Natural killer cell treated with Interleukin-12 subunit alpha and Interleukin-12 subunit beta and Interleukin-15 and Interleukin-18, amount 100 ng/mL, for 72 hours (primary cell): ENCODE data around the gene TMEM187. TPM values are rescaled to one million over a fixed set of nuclear protein-coding genes. Genes with fewer than 3 reads are reported as not detected.
A peak's percentile ranks its signal among the peaks of the same experiment; 100 is the strongest.

ENCODE experiments used
- ATAC-seq, 2 donors: fragments of 150-1000 bp; cut with Tn5 transposase in 1 of 2; sonication (Bioruptor Pico), chemical (Tn5 transposase) in 1 of 2; 2 replicates each; pipeline ENCODE4 v1.10.0; 2021
- DNase-seq: peaks from one replicate; pipeline ENCODE4 v3.0.0; 2022; ENCODE audit warnings: low spot score
- H3K27ac Mint-ChIP-seq, 2 donors: 1 replicate in 1 of 2; 2 replicates in 1 of 2; pipeline ENCODE4 v1.8.0; 2022; ENCODE audit warnings: mixed read lengths in 2 of 2, mild to moderate bottlenecking in 1 of 2, moderate library complexity in 1 of 2
- H3K27me3 Mint-ChIP-seq, 2 donors: 1 replicate in 1 of 2; 2 replicates in 1 of 2; pipeline ENCODE4 v1.8.0; 2022; ENCODE audit warnings: mixed read lengths in 2 of 2
- H3K36me3 Mint-ChIP-seq: one replicate; pipeline ENCODE4 v1.8.0; 2022; ENCODE audit warnings: mixed read lengths
- H3K4me1 Mint-ChIP-seq, 2 donors: 1 replicate in 1 of 2; 2 replicates in 1 of 2; pipeline ENCODE4 v1.8.0; 2022; ENCODE audit warnings: low read depth in 2 of 2, mixed read lengths in 2 of 2, mild to moderate bottlenecking in 1 of 2
- H3K4me3 Mint-ChIP-seq: one replicate; pipeline ENCODE4 v1.8.0; 2022; ENCODE audit warnings: mixed read lengths
- H3K9me3 Mint-ChIP-seq: 2 replicates; pipeline ENCODE4 v1.8.0; 2022; ENCODE audit warnings: mixed read lengths
- total RNA-seq, 2 donors: library from RNA; stranded (reverse); gene quantifications; one replicate each; pipeline ENCODE4 v1.2.3, GENCODE V29; 2022

TMEM187 gene
- total RNA-seq, 2 donors from 2014 or later: 2.4 to 6.9 TPM

DNA sequence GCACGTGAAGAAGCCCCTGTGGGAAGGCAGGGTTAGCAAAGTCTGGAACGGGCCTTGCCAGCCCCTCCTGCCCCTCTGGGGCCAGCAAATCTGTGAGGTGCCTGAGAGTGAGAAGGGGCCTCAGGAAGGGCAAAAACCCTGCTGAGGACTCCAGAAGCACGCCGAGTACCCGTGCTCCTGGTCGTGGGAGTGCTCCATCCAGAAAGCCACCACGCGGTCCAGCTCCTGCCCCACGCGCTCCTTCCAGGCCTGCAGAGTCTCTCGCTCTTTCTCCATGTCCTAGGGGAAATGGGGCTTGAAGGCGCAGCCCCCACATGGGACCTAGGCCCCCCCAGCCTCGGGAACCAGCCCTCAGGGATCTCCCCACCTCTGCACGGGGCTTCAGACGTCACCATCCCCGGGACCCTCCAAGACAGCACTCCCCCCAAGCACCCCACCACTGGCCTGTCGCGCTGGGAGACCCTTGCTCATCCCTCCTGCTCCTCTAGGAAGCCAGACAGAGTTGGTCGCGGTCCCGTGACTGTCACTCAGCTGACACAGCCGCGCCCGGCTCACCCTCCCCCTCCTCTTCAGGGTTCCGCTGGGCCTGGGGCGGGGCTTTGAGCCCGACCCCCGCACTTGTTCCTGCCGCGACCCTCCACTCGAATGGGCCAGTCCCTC, 28.3 kb upstream of the TMEM187 start, which contains the start of gene RENBP:
Gene RENBP (minus strand): TSS at position 504 of the 660 bp plus-strand sequence. CDS start 33 bp downstream, at position 471.
- Mint-ChIP-seq H3K27me3 (peaks cover 0 to 3% of the 10 kb centered on the region in 2 donors), H3K4me1 (peaks cover 14 to 17% of the 10 kb centered on the region in 2 donors)
- DNase-seq: no peak

DNA sequence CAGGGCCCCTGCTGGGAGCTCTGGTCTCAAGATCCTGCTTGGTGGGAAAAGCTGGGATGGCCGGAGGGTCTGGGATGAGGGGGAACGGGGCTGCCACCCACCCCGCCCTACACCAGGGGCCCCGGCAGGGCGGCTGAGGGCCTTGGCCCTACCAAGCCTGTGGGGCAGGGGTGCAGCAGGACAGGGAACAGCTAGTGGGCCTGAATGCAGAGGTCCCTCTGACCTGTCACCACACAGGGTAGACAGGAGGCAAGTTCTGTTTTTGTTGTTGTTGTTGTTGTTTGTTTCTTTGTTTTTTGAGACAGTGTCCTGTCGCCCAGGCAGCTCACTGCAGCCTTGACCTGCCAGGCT, 27.8 kb upstream of the TMEM187 start:
- Mint-ChIP-seq H3K27me3 (peaks cover 0 to 3% of the 10 kb centered on the region in 2 donors), H3K36me3 (peaks cover 6% of the 10 kb centered on the region), H3K4me1 (peaks cover 14 to 17% of the 10 kb centered on the region in 2 donors), H3K9me3 (no peaks in the 10 kb centered on the region), H3K27ac (no peak overlapping the region), H3K4me3 (peak overlapping the region; percentile 66)
- ATAC-seq: peak; percentile 11 to 23
- DNase-seq: no peak

More for the DNA sequence above, 28.3 kb upstream of the TMEM187 start, which contains the start of gene RENBP:
- Mint-ChIP-seq H3K36me3 (peaks cover 6% of the 10 kb centered on the region), H3K4me3 (peak within 1 kb of the TSS; percentile 66), H3K9me3 (no peaks in the 10 kb centered on the region), H3K27ac (peak within 1 kb of the TSS in 1 of 2 donors; percentile 35)
- ATAC-seq: peak; percentile 38 to 58

DNA sequence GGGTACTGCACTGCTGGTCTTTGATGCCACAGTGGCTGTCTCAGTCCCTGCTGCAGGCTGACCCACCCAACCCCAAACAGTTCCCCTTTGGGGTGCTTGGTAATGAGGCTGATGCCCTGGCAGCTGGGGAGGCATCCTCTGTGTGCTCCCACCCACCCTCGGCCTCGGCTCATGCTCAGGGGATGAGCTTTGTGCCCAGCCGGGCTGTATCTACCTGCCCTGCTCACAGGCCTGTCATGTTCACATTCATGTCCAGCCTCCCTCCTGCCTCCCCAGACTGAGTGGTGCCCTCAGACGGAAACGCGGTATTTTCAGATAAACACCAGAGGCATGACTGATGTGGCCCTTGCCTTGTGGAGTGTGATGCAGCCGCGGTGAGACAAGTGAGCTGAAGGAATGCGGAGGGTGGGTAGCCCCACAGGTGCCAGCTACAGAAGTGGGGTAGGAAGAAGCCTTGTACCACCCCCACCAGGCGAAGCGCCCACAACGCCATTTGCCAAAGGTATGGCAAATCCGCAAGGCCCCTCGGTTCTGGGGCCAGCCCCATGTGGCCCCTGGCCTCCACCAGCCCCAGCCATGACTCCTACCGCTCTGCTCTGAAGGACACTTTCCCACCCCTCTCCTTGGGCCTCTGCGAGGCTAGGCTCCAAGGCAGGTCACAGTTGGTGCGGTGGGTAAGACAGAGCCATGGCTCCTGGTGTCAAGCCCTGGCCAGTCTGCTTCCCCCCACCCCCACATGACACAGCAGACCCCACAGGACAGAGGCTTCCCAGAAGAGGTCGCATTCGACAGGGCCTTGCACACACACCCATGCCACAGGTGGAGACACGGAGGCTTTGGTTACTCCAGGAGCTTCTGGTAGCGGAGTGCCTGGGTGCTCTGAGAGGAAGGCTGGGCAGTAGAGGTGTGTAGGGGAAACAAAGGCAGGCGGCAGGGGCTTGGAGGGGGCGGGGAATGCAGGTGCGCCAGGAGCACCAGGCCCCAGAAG, 26.3 kb upstream of the TMEM187 start:
- DNase-seq (no peak), ATAC-seq (no peak)
- Mint-ChIP-seq H3K9me3 (no peaks in the 10 kb centered on the region), H3K27me3 (peaks cover 0 to 1% of the 10 kb centered on the region in 2 donors), H3K27ac (no peak overlapping the region), H3K4me1 (peaks cover 14 to 15% of the 10 kb centered on the region in 2 donors), H3K36me3 (peaks cover 6% of the 10 kb centered on the region), H3K4me3 (no peak overlapping the region)

GRCh38 chrX:153947009-153947769, 25.4 kb upstream of the TMEM187 start:
- H3K9me3 Mint-ChIP-seq: no peaks in the 10 kb centered on the region
- H3K4me3 Mint-ChIP-seq: peak overlapping the region; percentile 45

DNA sequence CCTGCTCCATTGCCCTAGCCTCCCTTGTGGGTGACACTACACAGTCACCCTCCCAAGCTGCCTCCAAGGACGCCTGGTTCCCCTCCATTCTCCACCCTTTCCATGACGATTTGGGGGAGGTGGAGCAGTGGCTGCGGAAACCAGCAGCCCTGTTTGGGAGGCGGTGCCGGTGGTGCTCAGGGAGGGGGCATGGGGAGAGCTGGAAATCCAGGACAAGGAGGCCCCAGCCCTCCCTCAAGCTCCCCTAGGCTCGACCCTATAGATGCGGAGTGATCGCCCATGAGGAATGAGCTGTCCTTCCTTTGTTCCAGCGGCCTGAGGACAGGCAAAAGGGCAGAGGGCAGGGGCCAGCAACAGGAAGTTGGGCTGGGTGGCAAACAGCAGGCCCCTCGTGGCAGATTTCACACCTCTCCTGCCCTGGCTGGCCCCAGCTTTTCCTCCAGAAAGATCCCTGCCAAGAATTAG, 24.5 kb upstream of the TMEM187 start:
- peaks cover 6% of the 10 kb centered on the region for H3K36me3 Mint-ChIP-seq
- H3K9me3 Mint-ChIP-seq: no peaks in the 10 kb centered on the region
- H3K4me1 Mint-ChIP-seq: peaks cover 13 to 14% of the 10 kb centered on the region in 2 donors
- ATAC-seq (no peak), DNase-seq (no peak)
- H3K27ac Mint-ChIP-seq: peak overlapping the region; percentile 64 to 79
- H3K4me3 Mint-ChIP-seq: peak overlapping the region; percentile 64
- H3K27me3 Mint-ChIP-seq: no peaks in the 10 kb centered on the region

More at GRCh38 chrX:153947009-153947769, 25.4 kb upstream of the TMEM187 start:
- peak; percentile 82 for DNase-seq
- H3K4me1 Mint-ChIP-seq: peaks cover 13 to 14% of the 10 kb centered on the region in 2 donors
- H3K27ac Mint-ChIP-seq: peak overlapping the region; percentile 60 to 64
- peak; percentile 82 to 85 for ATAC-seq
- peaks cover 6% of the 10 kb centered on the region for H3K36me3 Mint-ChIP-seq
- no peaks in the 10 kb centered on the region for H3K27me3 Mint-ChIP-seq

DNA sequence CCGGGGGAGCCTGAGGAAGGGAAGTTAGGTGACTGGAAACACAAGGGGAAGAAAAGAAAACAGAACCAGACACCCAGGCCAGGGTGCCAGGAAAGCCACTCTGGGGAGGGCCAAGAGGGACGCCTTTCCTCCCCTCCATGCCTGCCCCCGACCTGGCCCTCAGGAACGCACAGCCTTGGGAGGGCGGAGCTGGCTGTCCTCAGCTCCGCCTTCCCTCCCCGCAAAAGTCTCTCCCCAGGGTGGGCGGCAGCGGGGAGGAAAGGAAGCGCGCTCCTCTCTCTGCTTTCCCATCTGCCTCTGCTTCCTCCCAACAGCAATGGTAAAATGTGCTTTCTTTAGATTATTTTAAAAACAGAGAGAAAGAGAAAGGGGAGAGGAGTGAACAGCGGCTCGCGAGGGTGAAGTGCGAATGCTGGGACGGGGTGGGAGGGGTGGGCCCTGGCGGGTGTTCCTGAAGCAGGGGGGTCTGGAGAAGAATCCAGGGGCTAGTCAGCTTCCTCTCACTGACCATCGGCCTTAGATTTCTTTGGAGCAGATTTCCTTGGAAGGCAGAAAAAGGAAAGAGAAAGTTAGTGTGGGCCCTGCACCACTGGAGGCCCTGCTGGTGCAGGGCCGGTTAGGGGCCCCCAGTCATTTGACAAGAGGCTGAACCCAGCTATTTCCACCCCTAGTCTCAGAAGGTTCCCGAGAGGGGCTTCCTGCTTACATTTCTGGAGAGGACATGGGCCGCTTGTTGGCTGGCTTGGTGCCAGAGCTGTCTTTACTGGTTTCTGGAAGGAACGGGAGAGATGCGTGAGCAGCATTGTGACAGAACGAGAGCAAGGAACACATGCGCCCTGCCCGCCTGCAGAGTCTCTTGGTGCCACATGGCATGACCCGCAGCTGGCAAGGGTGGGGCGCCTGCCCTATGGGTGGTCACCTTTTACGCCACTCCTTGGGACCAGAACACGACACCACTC, 23.4 kb upstream of the TMEM187 start:
- Mint-ChIP-seq H3K4me1 (peaks cover 14 to 16% of the 10 kb centered on the region in 2 donors), H3K36me3 (peaks cover 6% of the 10 kb centered on the region), H3K27ac (peak overlapping the region; percentile 64 to 79), H3K9me3 (no peaks in the 10 kb centered on the region), H3K27me3 (no peaks in the 10 kb centered on the region), H3K4me3 (peak overlapping the region; percentile 64)
- ATAC-seq (no peak), DNase-seq (no peak)

GRCh38 chrX:153950127-153950526, 22.4 kb upstream of the TMEM187 start:
- Mint-ChIP-seq H3K27me3 (no peaks in the 10 kb centered on the region), H3K4me3 (no peak overlapping the region), H3K27ac (no peak overlapping the region), H3K4me1 (peaks cover 14% of the 10 kb centered on the region in 2 donors), H3K36me3 (peaks cover 6% of the 10 kb centered on the region), H3K9me3 (no peaks in the 10 kb centered on the region)
- DNase-seq (no peak), ATAC-seq (no peak)

- DNase-seq (no peak), ATAC-seq (no peak)
- Mint-ChIP-seq H3K4me1 (peaks cover 14% of the 10 kb centered on the region in 2 donors), H3K27ac (no peak overlapping the region), H3K9me3 (no peaks in the 10 kb centered on the region), H3K4me3 (no peak overlapping the region), H3K36me3 (peaks cover 6% of the 10 kb centered on the region), H3K27me3 (no peaks in the 10 kb centered on the region)
Measured at GRCh38 chrX:153951683-153952372, 20.7 kb upstream of the TMEM187 start.

DNA sequence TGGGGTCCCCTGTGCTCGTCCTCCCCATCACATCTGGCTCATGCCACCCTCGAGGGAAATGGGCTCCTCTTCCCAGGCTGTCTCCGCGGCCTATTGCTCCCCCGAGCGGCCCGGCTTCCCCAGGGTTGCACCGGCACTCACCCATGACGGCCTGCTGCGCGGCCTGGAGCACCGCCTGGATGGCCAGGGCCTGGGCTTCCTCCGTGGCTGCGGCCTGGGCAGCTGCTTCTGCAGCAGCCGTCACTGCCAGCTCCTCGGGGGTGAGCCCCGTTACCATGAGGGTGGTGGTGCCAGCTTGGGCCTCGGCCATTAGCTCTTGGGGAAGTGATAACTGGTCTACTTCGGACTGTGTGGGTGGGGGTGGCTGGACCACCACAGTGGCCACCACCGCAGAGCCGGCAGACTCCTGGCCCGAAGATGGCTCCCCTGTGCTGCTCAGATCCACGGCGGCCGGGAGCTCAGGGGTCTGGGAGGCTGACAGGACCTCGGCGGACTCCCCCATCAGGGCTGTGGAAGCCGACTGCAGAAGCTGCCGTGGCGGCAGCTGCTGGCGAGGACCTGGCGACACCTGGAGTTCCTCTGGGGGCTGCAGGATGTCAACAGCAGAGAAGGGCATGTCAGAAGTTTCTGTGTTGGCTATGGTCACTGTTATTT, 20.1 kb upstream of the TMEM187 start:
- H3K9me3 Mint-ChIP-seq: no peaks in the 10 kb centered on the region
- no peak overlapping the region for H3K4me3 Mint-ChIP-seq
- no peaks in the 10 kb centered on the region for H3K27me3 Mint-ChIP-seq
- DNase-seq (no peak), ATAC-seq (no peak)
- H3K4me1 Mint-ChIP-seq: peaks cover 10 to 11% of the 10 kb centered on the region in 2 donors
- peaks cover 2% of the 10 kb centered on the region for H3K36me3 Mint-ChIP-seq
- H3K27ac Mint-ChIP-seq: no peak overlapping the region

- peak overlapping the region in 1 of 2 donors; percentile 61 for H3K27ac Mint-ChIP-seq
- no peaks in the 10 kb centered on the region for H3K36me3 Mint-ChIP-seq
- peaks cover 4 to 6% of the 10 kb centered on the region in 2 donors for H3K4me1 Mint-ChIP-seq
Measured at GRCh38 chrX:153953342-153953830, 19.2 kb upstream of the TMEM187 start.

DNA sequence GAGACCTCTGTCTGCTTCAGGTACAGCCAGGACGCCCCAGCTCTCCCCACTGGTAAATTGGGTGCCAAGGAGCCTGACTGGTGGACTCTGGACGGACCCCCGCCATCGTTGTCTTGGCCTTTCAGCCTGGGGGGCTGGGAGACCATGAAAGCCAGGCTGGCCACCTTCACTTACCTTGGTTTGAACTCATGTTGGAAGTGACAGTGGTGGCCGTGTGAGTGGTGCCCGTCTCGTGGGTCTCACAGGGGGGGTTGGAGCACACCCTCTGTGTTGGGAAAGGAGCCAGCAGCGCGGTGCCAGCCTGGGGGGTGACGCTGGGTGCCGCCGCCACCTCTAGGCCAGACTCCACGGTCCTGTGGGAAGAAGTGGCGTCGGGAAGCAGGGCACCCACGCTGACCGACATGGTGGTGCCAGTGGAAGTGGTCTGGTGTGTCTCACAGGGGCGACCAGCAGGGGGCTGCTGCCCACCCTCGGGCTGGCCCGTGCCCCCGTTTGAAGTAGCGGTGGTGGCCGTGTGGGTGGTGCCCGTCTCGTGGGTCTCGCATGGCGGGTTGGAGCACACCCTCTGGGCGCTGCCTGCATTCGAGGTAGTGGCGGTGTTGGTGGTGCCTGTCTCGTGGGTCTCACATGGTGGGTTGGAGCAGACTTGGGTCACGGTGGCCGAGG, 18.5 kb upstream of the TMEM187 start:
- H3K4me3 Mint-ChIP-seq: no peak overlapping the region

More at GRCh38 chrX:153953342-153953830, 19.2 kb upstream of the TMEM187 start:
- ATAC-seq (peak; percentile 75 to 76), DNase-seq (peak; percentile 73)
- Mint-ChIP-seq H3K27me3 (no peaks in the 10 kb centered on the region), H3K4me3 (no peak overlapping the region), H3K9me3 (no peaks in the 10 kb centered on the region)

More for the DNA sequence above, 18.5 kb upstream of the TMEM187 start:
- H3K36me3 Mint-ChIP-seq: no peaks in the 10 kb centered on the region
- peaks cover 0 to 3% of the 10 kb centered on the region in 2 donors for H3K4me1 Mint-ChIP-seq
- ATAC-seq (no peak), DNase-seq (no peak)
- H3K27me3 Mint-ChIP-seq: no peaks in the 10 kb centered on the region
- H3K27ac Mint-ChIP-seq: no peak overlapping the region
- no peaks in the 10 kb centered on the region for H3K9me3 Mint-ChIP-seq
